B cell (primary cell): ENCODE data around the gene CLDN7. TPM values are rescaled to one million over a fixed set of nuclear protein-coding genes. Genes with fewer than 3 reads are reported as not detected.

Experiments used
- ATAC-seq: fragments of 200-7000 bp; cut with Tn5 transposase; one replicate; pipeline ENCODE4 v1.10.0; 2021; ENCODE audit warnings: low read depth, mild to moderate bottlenecking, moderate number of reproducible peaks, moderate library complexity
- CTCF ChIA-PET: fragments of 350-600 bp; sonication (Branson Sonifier 250); formaldehyde crosslinking; loops from one replicate; lab custom pipeline; 2021; ENCODE audit warnings: antibody characterized with exemption, inconsistent platforms; lab: Charles Lee
- POLR2A ChIA-PET: fragments of 350-600 bp; sonication (Branson Sonifier 250); formaldehyde crosslinking; loops from one replicate; lab custom pipeline; 2021; ENCODE audit warnings: antibody characterized with exemption; lab: Charles Lee
- DNase-seq: peaks from one replicate; pipeline ENCODE4 v3.0.0; 2013
- H2AFZ ChIP-seq: 2 replicates; pipeline ENCODE4 v1.6.1; 2012; ENCODE audit warnings: mild to moderate bottlenecking, low read depth, low read length; ENCODE audit not compliant: insufficient read depth, poor library complexity, severe bottlenecking
- H3K27ac ChIP-seq, 2 donors: 1 replicate in 1 of 2; 2 replicates in 1 of 2; pipeline ENCODE4 v1.5.1; 2012 to 2013; ENCODE audit warnings: low read length in 2 of 2, mild to moderate bottlenecking in 2 of 2, moderate library complexity in 1 of 2
- H3K27me3 ChIP-seq, 4 experiments: fragments of 200-600 bp in 1 of 4; sonication (generic) in 1 of 4; replicated peaks in 1 of 4; 1 replicate in 2 of 4; 2 replicates in 2 of 4; pipeline versions ENCODE4 v1.6.1 to v1.7.0; 2013 to 2016; ENCODE audit warnings: low read length in 3 of 4, mild to moderate bottlenecking in 2 of 4, mixed read lengths in 1 of 4, moderate library complexity in 1 of 4; ENCODE audit not compliant: insufficient read depth in 4 of 4, control insufficient read depth in 3 of 4; ENCODE audit errors: control extremely low read depth in 1 of 4
- H3K36me3 ChIP-seq, 2 experiments: replicated peaks in 1 of 2; 1 replicate in 1 of 2; 2 replicates in 1 of 2; pipeline versions ENCODE4 v1.6.1 to v1.7.1; 2013; ENCODE audit warnings: low read length in 1 of 2; ENCODE audit not compliant: insufficient read depth in 2 of 2, control insufficient read depth in 1 of 2; ENCODE audit errors: control extremely low read depth in 1 of 2, extremely low read depth in 1 of 2
- H3K4me1 ChIP-seq, 2 donors: fragments of 200-600 bp in 1 of 2; sonication (generic) in 1 of 2; 1 replicate in 1 of 2; 2 replicates in 1 of 2; pipeline versions ENCODE4 v1.5.1 to v1.6.1; 2013 to 2017; ENCODE audit warnings: low read length in 2 of 2; ENCODE audit not compliant: control insufficient read depth in 2 of 2, insufficient read depth in 2 of 2
- H3K4me2 ChIP-seq: replicated peaks from 2 replicates; pipeline ENCODE3; 2012; ENCODE audit warnings: mild to moderate bottlenecking, low read depth, low read length; ENCODE audit not compliant: poor library complexity, severe bottlenecking
- H3K4me3 ChIP-seq, 5 experiments: fragments of 200-600 bp in 1 of 5; sonication (generic) in 1 of 5; 1 replicate in 3 of 5; 2 replicates in 2 of 5; pipeline versions ENCODE4 v1.5.1 to v1.7.0; 2011 to 2016; ENCODE audit warnings: low read length in 4 of 5, mild to moderate bottlenecking in 4 of 5, low read depth in 2 of 5, control low read depth in 1 of 5, moderate library complexity in 1 of 5; ENCODE audit not compliant: insufficient read depth in 1 of 5; ENCODE audit errors: control extremely low read depth in 1 of 5, extremely low read depth in 1 of 5
- H3K79me2 ChIP-seq: fragments of 200-600 bp; sonication (generic); one replicate; pipeline ENCODE4 v1.6.0; 2016; ENCODE audit warnings: low read length; ENCODE audit not compliant: control insufficient read depth, insufficient read depth
- H3K9ac ChIP-seq: fragments of 200-600 bp; sonication (generic); 2 replicates; pipeline ENCODE4 v1.6.1; 2017; ENCODE audit warnings: mild to moderate bottlenecking, low read length, moderate library complexity
- H3K9me3 ChIP-seq, 3 donors: one replicate each; pipeline versions ENCODE4 v1.6.1 to v1.7.1; 2013; ENCODE audit warnings: low read length in 2 of 3; ENCODE audit not compliant: control insufficient read depth in 2 of 3, insufficient read depth in 1 of 3; ENCODE audit errors: control extremely low read depth in 1 of 3
- H4K20me1 ChIP-seq: 2 replicates; pipeline ENCODE4 v1.6.0; 2012; ENCODE audit warnings: mild to moderate bottlenecking, low read length; ENCODE audit not compliant: insufficient read depth, control insufficient read depth, poor library complexity, severe bottlenecking
- H3K27ac Mint-ChIP-seq: one replicate; pipeline ENCODE4 v1.8.0; 2021; ENCODE audit warnings: mixed read lengths
- H3K27me3 Mint-ChIP-seq: one replicate; pipeline ENCODE4 v1.8.0; 2021; ENCODE audit warnings: mixed read lengths
- H3K4me1 Mint-ChIP-seq: one replicate; pipeline ENCODE4 v1.8.0; 2021; ENCODE audit warnings: mixed read lengths
- H3K4me3 Mint-ChIP-seq: one replicate; pipeline ENCODE4 v1.8.0; 2021; ENCODE audit warnings: mixed read lengths
- H3K9me3 Mint-ChIP-seq: one replicate; pipeline ENCODE4 v1.8.0; 2022; ENCODE audit warnings: mixed read lengths; ENCODE audit not compliant: insufficient read depth
- CTCF ChIP-seq: fragments of 200-600 bp; IDR thresholded peaks from one replicate; pipeline ENCODE4 v1.8.0; 2022; ENCODE audit warnings: antibody characterized with exemption, mild to moderate bottlenecking
- EZH2 ChIP-seq: IDR thresholded peaks from 2 replicates; pipeline ENCODE4 v1.6.1; 2012; ENCODE audit warnings: borderline replicate concordance, low read depth, mild to moderate bottlenecking, moderate library complexity, low read length; ENCODE audit not compliant: insufficient read depth, poor library complexity, severe bottlenecking
- WGBS: methylation state at CpG from one replicate; pipeline ENCODE4 v1.1.5; 2013; ENCODE audit warnings: missing lambda C conversion rate; ENCODE audit not compliant: insufficient coverage; 5-methylcytosine and 5-hydroxymethylcytosine counted together
- intact Hi-C: fragments of 100-400 bp; cut with micrococcal nuclease; formaldehyde crosslinking; loops from one replicate; pipeline ENCODE4 v1.10.0; 2022
- polyA plus RNA-seq: library from polyadenylated mRNA; depleted of rRNA; stranded (reverse); fragments of >200 nt; gene quantifications from 2 replicates; pipeline ENCODE4 v1.2.3, GENCODE V29; 2012
- total RNA-seq, 2 donors: library from RNA; stranded (reverse); fragments of 120-200 nt in 1 of 2; gene quantifications; 1 replicate in 1 of 2; 2 replicates in 1 of 2; pipeline versions ENCODE4 v1.2.3 to v1.2.4, GENCODE V29; 2013 to 2022

The CLDN7 gene
- total and polyA plus RNA-seq, 2 donors (not counting 1 experiment from before 2014, with no cell fraction given) = 1.2 to 5.8 TPM

GRCh38 chr17:7215652-7216180 is 46.6 kb downstream of the CLDN7 start:
- 29% methylated on average over 4 of the region's 10 CpGs for WGBS
- no peak overlapping the region for H3K27ac ChIP-seq

More at GRCh38 chr17:7215652-7216180, 46.6 kb downstream of the CLDN7 start:
- H3K4me3 Mint-ChIP-seq = no peak overlapping the region
- Histone ChIP-seq H3K79me2 (peaks cover 7% of the 10 kb centered on the region), H4K20me1 (no peaks in the 10 kb centered on the region), H3K4me3 (no peak overlapping the region), H3K4me1 (peaks cover 31 to 58% of the 10 kb centered on the region in 2 donors), H3K9me3 (no peaks in the 10 kb centered on the region), H3K4me2 (no peak overlapping the region), H3K27me3 (no peaks in the 10 kb centered on the region), H2AFZ (no peak overlapping the region), H3K36me3 (no peaks in the 10 kb centered on the region), H3K9ac (no peak overlapping the region)
- ATAC-seq (no peak), DNase-seq (no peak)
- no peak for TF ChIP-seq EZH2
- TF ChIP-seq CTCF = no peak
- H3K9me3 Mint-ChIP-seq = no peaks in the 10 kb centered on the region
- peaks cover 58% of the 10 kb centered on the region for H3K4me1 Mint-ChIP-seq
- intact Hi-C loops = loop anchor here (2.0 kb wide), 3 partner anchors 91 to 471 kb away; partner anchors contain the start of genes EIF5A, TMEM256 and TP53
- CTCF ChIA-PET = no interaction called here
- H3K27ac Mint-ChIP-seq = no peak overlapping the region
- POLR2A ChIA-PET = interaction anchor here (0.6 to 9.1 kb wide), 2 partner anchors 22 to 193 kb away, joined by 4 to 157 read pairs; partner anchors contain the start of genes DVL2, GABARAP and PHF23
- H3K27me3 Mint-ChIP-seq = no peaks in the 10 kb centered on the region
